Measurements from ENCODE around the gene STMN1. TPM values are rescaled to one million over a fixed set of nuclear protein-coding genes. Genes with fewer than 3 reads are reported as not detected.

STMN1 gene
- total and polyA plus RNA-seq, 9 of the 15 experiments (the other 6 are each of a cell fraction or from before 2014, with no cell fraction given) = 269 to 2,153 (median 595) TPM

GRCh38 chr1:25858906-25859789, 47.1 kb downstream of the STMN1 start, which contains the start of gene AUNIP (continued):
- TF ChIP-seq CHAMP1 (IDR thresholded peaks at IDR 0.05) = no peak
- no peak for TF ChIP-seq RAD51 (IDR thresholded peaks at IDR 0.05; ENCODE audit: borderline replicate concordance, low read depth)
- no peak for TF ChIP-seq GTF2B (IDR thresholded peaks at IDR 0.05; ENCODE audit: extremely low read depth, insufficient read length)
- TF ChIP-seq PBX2 (CRISPR knock-in tag; IDR thresholded peaks at IDR 0.05; ENCODE audit: low read depth) = no peak
- no peak for TF ChIP-seq PBX2 (tag; conservative IDR thresholded peaks at IDR 0.05; ENCODE audit: low read depth)
- TF ChIP-seq ZNF263 (CRISPR knock-in tag; IDR thresholded peaks at IDR 0.05; ENCODE audit: borderline replicate concordance) = peak; percentile 77; the same call in 1 of the 2 replicates
- TF ChIP-seq ATF7 (IDR thresholded peaks at IDR 0.05) = peak; percentile 93
- TF ChIP-seq, protein P1, sequence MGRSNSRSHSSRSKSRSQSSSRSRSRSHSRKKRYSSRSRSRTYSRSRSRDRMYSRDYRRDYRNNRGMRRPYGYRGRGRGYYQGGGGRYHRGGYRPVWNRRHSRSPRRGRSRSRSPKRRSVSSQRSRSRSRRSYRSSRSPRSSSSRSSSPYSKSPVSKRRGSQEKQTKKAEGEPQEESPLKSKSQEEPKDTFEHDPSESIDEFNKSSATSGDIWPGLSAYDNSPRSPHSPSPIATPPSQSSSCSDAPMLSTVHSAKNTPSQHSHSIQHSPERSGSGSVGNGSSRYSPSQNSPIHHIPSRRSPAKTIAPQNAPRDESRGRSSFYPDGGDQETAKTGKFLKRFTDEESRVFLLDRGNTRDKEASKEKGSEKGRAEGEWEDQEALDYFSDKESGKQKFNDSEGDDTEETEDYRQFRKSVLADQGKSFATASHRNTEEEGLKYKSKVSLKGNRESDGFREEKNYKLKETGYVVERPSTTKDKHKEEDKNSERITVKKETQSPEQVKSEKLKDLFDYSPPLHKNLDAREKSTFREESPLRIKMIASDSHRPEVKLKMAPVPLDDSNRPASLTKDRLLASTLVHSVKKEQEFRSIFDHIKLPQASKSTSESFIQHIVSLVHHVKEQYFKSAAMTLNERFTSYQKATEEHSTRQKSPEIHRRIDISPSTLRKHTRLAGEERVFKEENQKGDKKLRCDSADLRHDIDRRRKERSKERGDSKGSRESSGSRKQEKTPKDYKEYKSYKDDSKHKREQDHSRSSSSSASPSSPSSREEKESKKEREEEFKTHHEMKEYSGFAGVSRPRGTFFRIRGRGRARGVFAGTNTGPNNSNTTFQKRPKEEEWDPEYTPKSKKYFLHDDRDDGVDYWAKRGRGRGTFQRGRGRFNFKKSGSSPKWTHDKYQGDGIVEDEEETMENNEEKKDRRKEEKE (IDR thresholded peaks at IDR 0.05; ENCODE audit: borderline replicate concordance in 1 of 2, control insufficient read depth in 1 of 2, low read depth in 2 of 2, low read length in 1 of 2) = 0 out of 4 replicates have a peak, but pooled peaks of 1 of the 2 experiments have one; percentile 47
- 0 out of 2 replicates have a peak, but pooled peaks have one; percentile 46 for TF ChIP-seq ZZZ3 (IDR thresholded peaks at IDR 0.05)
- TF ChIP-seq RFX1 (IDR thresholded peaks at IDR 0.05) = no peak
- no peak for TF ChIP-seq CHD4 (IDR thresholded peaks at IDR 0.05; ENCODE audit: insufficient read depth, insufficient replicate concordance, low read depth, low read length, poor library complexity, severe bottlenecking)
- TF ChIP-seq TFAM (CRISPR knock-in tag; conservative IDR thresholded peaks at IDR 0.05) = no peak
- TF ChIP-seq, protein P2, sequence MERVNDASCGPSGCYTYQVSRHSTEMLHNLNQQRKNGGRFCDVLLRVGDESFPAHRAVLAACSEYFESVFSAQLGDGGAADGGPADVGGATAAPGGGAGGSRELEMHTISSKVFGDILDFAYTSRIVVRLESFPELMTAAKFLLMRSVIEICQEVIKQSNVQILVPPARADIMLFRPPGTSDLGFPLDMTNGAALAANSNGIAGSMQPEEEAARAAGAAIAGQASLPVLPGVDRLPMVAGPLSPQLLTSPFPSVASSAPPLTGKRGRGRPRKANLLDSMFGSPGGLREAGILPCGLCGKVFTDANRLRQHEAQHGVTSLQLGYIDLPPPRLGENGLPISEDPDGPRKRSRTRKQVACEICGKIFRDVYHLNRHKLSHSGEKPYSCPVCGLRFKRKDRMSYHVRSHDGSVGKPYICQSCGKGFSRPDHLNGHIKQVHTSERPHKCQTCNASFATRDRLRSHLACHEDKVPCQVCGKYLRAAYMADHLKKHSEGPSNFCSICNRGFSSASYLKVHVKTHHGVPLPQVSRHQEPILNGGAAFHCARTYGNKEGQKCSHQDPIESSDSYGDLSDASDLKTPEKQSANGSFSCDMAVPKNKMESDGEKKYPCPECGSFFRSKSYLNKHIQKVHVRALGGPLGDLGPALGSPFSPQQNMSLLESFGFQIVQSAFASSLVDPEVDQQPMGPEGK (CRISPR knock-in tag; IDR thresholded peaks at IDR 0.05; ENCODE audit: borderline replicate concordance) = no peak
